ENCODE measurements around the gene CEP85.
"Not testable (repeated sequence)": the region's sequence is repeated elsewhere in the genome, so short reads cannot be mapped to it uniquely, and the experiment has no call there.

The CEP85 gene

DNA sequence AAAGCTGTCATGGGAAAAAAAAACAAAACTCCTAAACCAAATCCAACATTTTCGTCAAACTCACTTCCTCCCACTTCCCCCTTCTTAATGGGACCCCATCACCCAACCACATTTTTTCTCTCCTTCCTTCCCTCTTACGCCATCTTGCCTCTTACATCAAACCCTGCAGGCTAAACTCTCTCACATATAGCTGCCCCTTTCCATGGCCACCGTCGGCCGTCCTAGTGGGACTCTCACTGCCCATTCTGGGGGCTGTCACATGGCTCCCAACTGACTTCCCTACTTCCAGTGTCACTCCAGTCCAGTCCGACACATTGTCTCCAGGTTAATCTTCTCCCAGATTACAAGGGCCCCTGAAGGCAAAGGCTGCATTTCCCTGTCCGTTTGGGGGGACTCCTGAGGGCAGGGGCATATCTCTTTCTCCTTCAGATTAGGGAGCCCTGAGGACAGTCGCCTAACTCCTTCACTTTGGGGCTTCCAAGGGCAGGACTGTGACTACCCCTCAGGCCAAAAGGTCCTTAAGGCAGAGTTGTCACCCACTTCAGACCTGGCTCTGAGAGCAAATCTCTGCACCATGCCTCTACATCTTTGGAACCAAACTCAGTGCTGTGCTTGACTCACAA, 71.8 kb downstream of the CEP85 start:
- DNase-seq = no peak
- intact Hi-C loops (cut with DNase I) = no loop called here

DNA sequence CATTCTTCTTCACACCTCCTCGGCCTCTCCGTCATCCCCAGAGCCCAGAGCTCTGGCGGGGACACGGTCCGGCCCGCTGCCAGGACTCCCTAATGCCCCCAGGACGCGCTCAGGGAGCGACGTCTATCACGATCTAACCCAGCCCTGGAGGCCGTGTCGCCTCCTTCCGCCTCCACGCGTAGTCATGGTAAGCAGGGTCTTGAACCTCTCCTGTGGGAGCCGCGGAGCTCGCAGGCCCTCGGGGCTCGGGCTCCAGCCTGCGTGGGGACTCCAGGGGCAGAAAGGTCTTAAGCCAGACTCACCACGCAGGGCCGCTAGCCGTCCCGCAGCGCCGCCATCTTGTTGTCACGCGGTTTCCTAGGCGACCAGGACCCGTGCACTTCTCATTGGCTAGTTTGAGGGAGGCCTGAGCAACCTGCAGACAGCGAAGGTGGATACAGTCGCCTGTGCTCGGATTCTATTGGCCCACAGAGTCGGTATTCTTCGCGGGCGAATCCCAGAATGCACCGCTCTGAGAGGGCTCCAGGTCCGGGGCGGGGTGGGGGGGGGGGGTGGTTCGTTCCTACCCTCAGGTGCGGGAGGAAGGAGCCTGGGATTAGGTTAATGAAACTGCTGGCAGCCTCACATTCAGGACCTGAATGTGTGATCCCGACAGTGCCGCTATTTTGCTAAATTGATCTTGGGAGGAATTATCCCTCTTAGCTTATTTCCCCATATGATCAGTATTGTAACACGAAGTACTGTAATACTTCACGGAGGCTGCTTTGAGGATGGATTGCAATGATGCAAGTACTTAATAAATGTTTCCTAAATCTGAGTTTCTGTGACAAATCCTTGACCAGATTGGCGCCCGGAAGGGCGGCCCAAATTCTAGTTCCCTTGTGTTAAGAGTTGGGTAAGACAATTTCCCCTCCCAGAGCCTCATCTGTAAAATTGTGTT, 72.6 kb downstream of the CEP85 start, which contains the start of gene UBXN11:
Gene UBXN11 (minus strand): TSS at position 347 of the 940 bp plus-strand sequence. CDS start 3,753 bp downstream, outside the sequence.
- DNase-seq = peak; percentile 62 to 98 (median 92)
- intact Hi-C loops (cut with DNase I) = no loop called here

DNA sequence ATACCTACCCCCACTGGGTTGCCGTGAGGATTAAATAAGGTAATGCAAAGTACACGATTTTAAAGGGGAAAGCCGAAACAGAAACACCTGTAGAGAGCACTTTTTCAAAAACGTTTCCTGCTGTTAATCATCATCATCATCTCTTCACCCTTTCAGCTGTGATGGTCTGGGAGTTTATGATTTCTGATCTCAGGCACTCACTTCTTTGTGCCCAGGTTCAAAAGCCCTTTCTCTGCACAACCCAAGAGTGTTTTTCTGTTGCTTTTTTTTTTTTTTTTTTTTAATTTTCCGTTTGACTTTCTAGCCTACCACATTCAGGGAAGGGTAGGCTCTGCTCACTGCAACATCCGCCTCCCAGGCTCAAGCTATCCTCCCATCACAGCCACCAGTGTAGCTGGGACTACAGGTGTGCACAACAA, 73.4 kb downstream of the CEP85 start:
- no peak for DNase-seq
- intact Hi-C loops (cut with DNase I) = no loop called here

- DNase-seq; intact Hi-C loops (cut with DNase I): not testable (repeated sequence)
Observed at GRCh38 chr1:26307966-26308899, 74.2 kb downstream of the CEP85 start.

- intact Hi-C loops (cut with DNase I) = no loop called here
- DNase-seq = no peak
Observed at GRCh38 chr1:26314501-26314900, 80.5 kb downstream of the CEP85 start.

- DNase-seq = no peak
- intact Hi-C loops (cut with DNase I) = no loop called here
Observed at GRCh38 chr1:26315874-26316850, 82.2 kb downstream of the CEP85 start.

DNA sequence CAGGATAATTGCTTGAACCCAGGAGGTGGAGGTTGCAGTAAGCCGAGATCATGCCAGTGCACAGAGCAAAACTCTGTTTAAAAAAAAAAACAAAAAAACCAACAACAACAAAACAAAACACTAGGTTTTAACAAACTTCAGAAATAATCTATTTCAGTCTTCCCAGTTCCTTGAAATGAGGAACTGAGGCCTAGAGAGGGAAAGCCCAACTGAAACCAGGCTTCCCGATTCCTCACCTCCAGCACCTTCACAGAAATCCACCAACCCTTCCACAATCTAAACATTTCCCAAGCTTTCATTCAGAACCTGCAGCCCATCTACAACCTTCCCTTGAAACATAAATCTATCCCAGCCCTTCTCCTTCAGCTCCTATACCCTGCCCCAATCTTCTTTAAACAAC, 83.1 kb downstream of the CEP85 start:
- intact Hi-C loops (cut with DNase I) = no loop called here
- no peak for DNase-seq

GRCh38 chr1:26317612-26318337, 83.8 kb downstream of the CEP85 start, which contains the start of gene CD52:
CD52 (plus strand) TSS chr1:26317958; CDS start chr1:26318018, 60 bp downstream.
- intact Hi-C loops (cut with DNase I) = no loop called here
- DNase-seq = no peak

- DNase-seq = peak in 2 of 10 donors; percentile 15 to 28
- intact Hi-C loops (cut with DNase I) = no loop called here
Observed at GRCh38 chr1:26318338-26319064, 84.5 kb downstream of the CEP85 start.

GRCh38 chr1:26320896-26321295, 86.9 kb downstream of the CEP85 start:
- DNase-seq = no peak
- intact Hi-C loops (cut with DNase I) = loop anchor here (1.0 to 2.0 kb wide), 2 partner anchors 36 to 46 kb away; no protein-coding TSS in a partner anchor

GRCh38 chr1:26321315-26322041, 87.5 kb downstream of the CEP85 start:
- DNase-seq = peak; percentile 84 to 98 (median 96)
- intact Hi-C loops (cut with DNase I) = loop anchor here (1.0 to 2.0 kb wide), 2 partner anchors 36 to 47 kb away; no protein-coding TSS in a partner anchor

GRCh38 chr1:26322042-26322331, 88.0 kb downstream of the CEP85 start:
- no peak for DNase-seq
- intact Hi-C loops (cut with DNase I) = no loop called here

DNA sequence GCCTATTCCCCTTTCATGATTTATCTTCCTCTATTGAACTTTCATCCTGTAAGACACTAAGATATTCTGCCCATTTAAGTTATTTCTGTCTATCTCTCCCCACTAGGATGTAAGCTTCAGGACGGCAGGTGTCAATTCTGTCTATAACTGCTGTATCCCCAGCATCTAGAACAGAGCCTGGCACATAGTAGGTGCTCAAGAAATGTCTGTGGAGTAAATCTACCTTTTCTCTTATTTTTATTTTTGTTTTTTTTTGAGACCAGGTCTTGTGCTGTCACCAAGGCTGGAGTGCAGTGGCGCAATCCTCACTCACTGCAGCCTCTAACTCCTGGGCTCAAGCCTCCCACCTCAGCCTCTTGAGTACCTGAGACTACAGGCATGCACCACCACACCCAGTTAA, 89.4 kb downstream of the CEP85 start:
- no peak for DNase-seq
- intact Hi-C loops (cut with DNase I) = no loop called here

DNA sequence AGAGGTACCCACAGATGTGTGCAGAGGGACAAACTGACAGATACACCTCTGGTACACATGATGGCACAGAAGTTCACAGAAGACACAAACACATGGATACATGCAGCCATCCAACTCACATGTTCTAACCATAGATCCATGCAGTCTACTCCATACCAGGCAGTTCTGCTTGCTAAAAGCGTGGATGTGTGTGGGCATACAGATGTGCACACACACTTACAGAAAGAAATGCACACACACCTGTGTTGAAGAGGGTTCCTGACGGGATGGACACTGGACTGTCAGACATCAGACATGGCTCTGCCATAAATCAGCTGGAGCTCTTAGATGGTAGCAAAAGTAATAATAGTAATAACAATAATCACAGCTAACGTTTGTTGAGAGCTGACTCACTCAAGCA, 90.5 kb downstream of the CEP85 start:
- no peak for DNase-seq
- intact Hi-C loops (cut with DNase I) = no loop called here

GRCh38 chr1:26327956-26328362, 94.0 kb downstream of the CEP85 start:
- no peak for DNase-seq
- intact Hi-C loops (cut with DNase I) = no loop called here

Data from posterior cingulate gyrus (tissue), 11 donors.